HepG2 (cell line): ENCODE results near the gene HSD11B1L. TPM values are rescaled to one million over a fixed set of nuclear protein-coding genes. Genes with fewer than 3 reads are reported as not detected.

Experiments used
- ATAC-seq: fragments of 200-7000 bp; cut with Tn5 transposase; 3 replicates; pipeline ENCODE4 v1.9.1; 2020; ENCODE audit warnings: mild to moderate bottlenecking, moderate library complexity
- BruUV-seq: library from RNA; stranded (reverse); fragments of 400-500 nt; replicated peaks from 2 replicates; lab custom pipeline; 2021; lab: Mats Ljungman, UMichigan
- CTCF ChIA-PET: fragments of 300-600 bp; formaldehyde crosslinking; extraction: SDS; loops from one replicate; lab custom pipeline; 2021; ENCODE audit warnings: low total read pairs, inconsistent platforms, low intra/inter-chr PET ratio; lab: Yijun Ruan, JAX
- POLR2A ChIA-PET: fragments of 350-600 bp; sonication (Branson Sonifier 250); formaldehyde crosslinking; loops from one replicate; lab custom pipeline; 2020; ENCODE audit warnings: antibody characterized with exemption, inconsistent platforms; lab: Yijun Ruan, JAX
- DNase-seq: peaks from one replicate; pipeline ENCODE4 v3.0.0-alpha.2; 2015; ENCODE audit warnings: low spot score
- FAIRE-seq: peaks from 3 replicates; lab custom pipeline; 2011; peaks lifted over from hg19 to GRCh38; lab: Jason Lieb, UNC
- H2AFZ ChIP-seq: one replicate; pipeline ENCODE4 v1.6.1; 2011; ENCODE audit warnings: low read length, inconsistent platforms
- H3K27ac ChIP-seq: fragments of 300-600 bp; 3 replicates; pipeline ENCODE4 v1.8.0; 2011; ENCODE audit warnings: mixed run types, mild to moderate bottlenecking, mixed read lengths, low read length, inconsistent platforms; ENCODE audit not compliant: insufficient read depth; ENCODE audit errors: extremely low read length
- H3K27me3 ChIP-seq, 2 experiments: fragments of 200-600 bp in 1 of 2; 2 replicates in 1 of 2; 3 replicates in 1 of 2; pipeline versions ENCODE4 v1.6.0 to v1.8.0; 2011; ENCODE audit warnings: low read length in 2 of 2, mild to moderate bottlenecking in 2 of 2, moderate library complexity in 2 of 2, inconsistent platforms in 1 of 2; ENCODE audit not compliant: insufficient read depth in 2 of 2, control insufficient read depth in 1 of 2
- H3K36me3 ChIP-seq, 2 experiments: fragments of 200-600 bp in 1 of 2; replicated peaks in 1 of 2; 2 replicates in 1 of 2; 3 replicates in 1 of 2; pipeline versions ENCODE4 v1.5.1 to v1.8.0; 2011; ENCODE audit warnings: low read length in 2 of 2, inconsistent platforms in 1 of 2; ENCODE audit not compliant: insufficient read depth in 2 of 2, control insufficient read depth in 1 of 2
- H3K4me1 ChIP-seq: 2 replicates; pipeline ENCODE4 v1.5.1; 2012; ENCODE audit warnings: low read length, inconsistent platforms; ENCODE audit not compliant: insufficient read depth
- H3K4me2 ChIP-seq: 2 replicates; pipeline ENCODE4 v1.6.0; 2011; ENCODE audit warnings: low read depth, low read length, inconsistent platforms
- H3K4me3 ChIP-seq, 3 experiments: fragments of 200-600 bp in 1 of 3; sonication (generic), shearing (Covaris generic) in 1 of 3; replicated peaks in 1 of 3; 2 replicates each; pipeline ENCODE4 v1.5.1; 2011 to 2016; ENCODE audit warnings: low read length in 3 of 3, inconsistent platforms in 2 of 3, low read depth in 2 of 3, mild to moderate bottlenecking in 2 of 3, control low read depth in 1 of 3, mixed read lengths in 1 of 3; ENCODE audit not compliant: insufficient read depth in 1 of 3
- H3K79me2 ChIP-seq: one replicate; pipeline ENCODE4 v1.6.1; 2011; ENCODE audit warnings: low read length, inconsistent platforms; ENCODE audit not compliant: insufficient read depth
- H3K9ac ChIP-seq: 2 replicates; pipeline ENCODE4 v1.6.0; 2011; ENCODE audit warnings: mild to moderate bottlenecking, low read depth, low read length, inconsistent platforms; ENCODE audit not compliant: insufficient read depth
- H3K9me3 ChIP-seq: 2 replicates; pipeline ENCODE4 v1.5.1; 2012; ENCODE audit warnings: mild to moderate bottlenecking, low read length
- H4K20me1 ChIP-seq: 2 replicates; pipeline ENCODE4 v1.6.0; 2011; ENCODE audit warnings: inconsistent platforms, mild to moderate bottlenecking, low read length, moderate library complexity; ENCODE audit not compliant: insufficient read depth
- ARNT ChIP-seq: fragments of 450-650 bp; IDR thresholded peaks from 2 replicates; pipeline ENCODE4 v1.6.1; 2017
- HNRNPUL1 ChIP-seq: fragments of 200-400 bp; formaldehyde crosslinking; IDR thresholded peaks from 2 replicates; pipeline ENCODE4 v1.6.1; 2017; ENCODE audit warnings: low read depth, mild to moderate bottlenecking, low read length, moderate library complexity
- KDM4B ChIP-seq: sonication (generic); formaldehyde crosslinking; IDR thresholded peaks from 2 replicates; pipeline ENCODE4 v1.4.0; 2020; ENCODE audit warnings: missing genetic modification reagents
- PHF8 ChIP-seq: sonication (generic); formaldehyde crosslinking; IDR thresholded peaks from 2 replicates; pipeline ENCODE4 v1.5.0; 2020; ENCODE audit warnings: missing genetic modification reagents
- RFXANK ChIP-seq: IDR thresholded peaks from 2 replicates; pipeline ENCODE4 v1.6.1; 2016
- SRF ChIP-seq: IDR thresholded peaks from 2 replicates; pipeline ENCODE4 v1.6.1; 2011; ENCODE audit warnings: mild to moderate bottlenecking, low read depth, low read length, moderate library complexity
- XRCC5 ChIP-seq: fragments of 200-400 bp; formaldehyde crosslinking; optimal IDR thresholded peaks from 2 replicates; pipeline ENCODE3; 2017; ENCODE audit warnings: mild to moderate bottlenecking, low read length
- ZBTB42 ChIP-seq: sonication (generic); formaldehyde crosslinking; IDR thresholded peaks from 2 replicates; pipeline ENCODE4 v1.5.0; 2020; ENCODE audit warnings: mild to moderate bottlenecking, missing genetic modification reagents
- ZNF20 ChIP-seq: sonication (generic); formaldehyde crosslinking; IDR thresholded peaks from 2 replicates; pipeline ENCODE4 v1.4.0; 2020; ENCODE audit warnings: mild to moderate bottlenecking, moderate library complexity, missing genetic modification reagents
- ZNF329 ChIP-seq: sonication (generic); formaldehyde crosslinking; IDR thresholded peaks from 2 replicates; pipeline ENCODE4 v1.9.0; 2021; ENCODE audit warnings: low read depth, mild to moderate bottlenecking, missing genetic modification reagents
- ZNF615 ChIP-seq: sonication (generic); formaldehyde crosslinking; IDR thresholded peaks from 2 replicates; pipeline ENCODE4 v1.5.0; 2020; ENCODE audit warnings: mild to moderate bottlenecking, missing genetic modification reagents, borderline replicate concordance
- WGBS: methylation state at CpG from one replicate; pipeline ENCODE4 v1.1.6; 2017; ENCODE audit warnings: low lambda C conversion rate; 5-methylcytosine and 5-hydroxymethylcytosine counted together
- in situ Hi-C: cut with HindIII; loops from 2 replicates; pipeline ENCODE4 v1.10.0; 2017; ENCODE audit warnings: low pct_unique_long_range_greater_than_20kb; ENCODE audit not compliant: extremely low pct_ligation_motif_present
- intact Hi-C: fragments of 100-400 bp; cut with micrococcal nuclease; formaldehyde crosslinking; loops from one replicate; pipeline ENCODE4 v1.10.0; 2022; ENCODE audit not compliant: unreplicated experiment
- polyA plus RNA-seq, 8 experiments: library from polyadenylated mRNA; depleted of rRNA in 3 of 8; stranded (reverse) in 7 of 8; unstranded in 1 of 8; fragments of >200 nt; fragmentation: Illumina TruSeq in 4 of 8; extraction: Trizol in 4 of 8; gene quantifications; 2 replicates each; pipeline versions ENCODE4 v1.2.1 to v1.2.3, GENCODE V29; 2011 to 2016; ENCODE audit warnings: low read depth in 4 of 8, missing spikeins in 1 of 8, mixed read lengths in 1 of 8; ENCODE audit not compliant: insufficient read depth in 1 of 8
- total RNA-seq, 5 experiments: library from RNA; depleted of rRNA; stranded (reverse); fragments of >200 nt; fragmentation: Illumina TruSeq; extraction: Trizol; gene quantifications; 2 replicates each; pipeline ENCODE4 v1.2.3, GENCODE V29; 2016; ENCODE audit warnings: low read depth in 1 of 5
- TF ChIP-seq, protein P1 (sequence below): sonication (generic); formaldehyde crosslinking; IDR thresholded peaks from 2 replicates; pipeline ENCODE4 v1.4.0; 2020; ENCODE audit warnings: missing genetic modification reagents, borderline replicate concordance
- TF ChIP-seq, protein P2 (sequence below): sonication (generic); formaldehyde crosslinking; IDR thresholded peaks from 2 replicates; pipeline ENCODE4 v1.5.1; 2020; ENCODE audit warnings: mild to moderate bottlenecking, missing genetic modification reagents, moderate library complexity
- TF ChIP-seq, protein P3 (sequence below): sonication (generic); formaldehyde crosslinking; IDR thresholded peaks from 2 replicates; pipeline ENCODE4 v1.5.0; 2020; ENCODE audit warnings: missing genetic modification reagents
- TF ChIP-seq, protein P4 (sequence below): sonication (generic); formaldehyde crosslinking; IDR thresholded peaks from 2 replicates; pipeline ENCODE4 v1.4.0; 2020; ENCODE audit warnings: mild to moderate bottlenecking, low read depth, missing genetic modification reagents

Gene HSD11B1L
- total and polyA plus RNA-seq, 2 of the 13 experiments (the other 11 are each of a cell fraction or from before 2014, with no cell fraction given), result 2.8 to 3.9 TPM

DNA sequence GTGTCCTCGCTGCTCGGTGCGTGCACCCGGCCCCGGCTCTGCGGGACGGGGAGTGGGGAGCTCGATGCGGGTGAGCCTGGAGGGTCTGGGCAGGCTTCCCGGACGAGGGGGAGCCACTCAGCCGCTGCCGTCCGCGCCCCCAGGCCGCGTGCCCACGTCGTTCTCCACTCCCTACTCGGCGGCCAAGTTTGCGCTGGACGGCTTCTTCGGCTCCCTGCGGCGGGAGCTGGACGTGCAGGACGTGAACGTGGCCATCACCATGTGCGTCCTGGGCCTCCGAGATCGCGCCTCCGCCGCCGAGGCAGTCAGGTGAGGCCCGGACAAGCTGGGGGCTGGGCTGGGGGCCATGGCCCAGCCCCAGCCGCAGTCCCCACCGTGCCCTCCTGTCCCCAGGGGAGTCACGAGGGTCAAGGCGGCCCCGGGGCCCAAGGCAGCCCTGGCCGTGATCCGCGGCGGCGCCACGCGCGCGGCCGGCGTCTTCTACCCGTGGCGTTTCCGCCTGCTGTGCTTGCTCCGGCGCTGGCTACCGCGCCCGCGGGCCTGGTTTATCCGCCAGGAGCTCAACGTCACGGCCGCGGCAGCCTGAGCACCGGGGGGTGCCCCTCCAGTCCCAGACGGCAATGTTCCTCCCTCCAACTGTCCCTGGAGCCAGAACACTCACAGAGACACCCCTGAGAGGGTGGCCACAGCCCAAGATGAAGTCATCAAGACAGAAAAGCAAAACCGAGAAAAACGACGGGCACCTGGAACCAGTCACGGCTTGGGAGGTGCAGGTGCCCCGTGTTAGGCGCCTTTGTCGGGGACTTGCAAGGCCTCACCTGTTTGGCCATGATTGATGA lies 6.8 kb downstream of the HSD11B1L start:
- Histone ChIP-seq H3K9ac (peak overlapping the region; percentile 62), H3K4me3 (peak overlapping the region; percentile 12 to 81 (median 41); a peak in 3 of 6 replicates), H3K4me2 (peak overlapping the region; percentile 84), H3K4me1 (peaks cover 31% of the 10 kb centered on the region), H3K36me3 (peaks cover 4 to 13% of the 10 kb centered on the region in 2 experiments; a peak in 4 of 5 replicates), H3K27ac (peak overlapping the region; percentile 40), H2AFZ (no peak overlapping the region), H3K9me3 (no peaks in the 10 kb centered on the region), H4K20me1 (peaks cover 24% of the 10 kb centered on the region), H3K27me3 (no peaks in the 10 kb centered on the region; a peak in 1 of 5 replicates), H3K79me2 (peaks cover 25% of the 10 kb centered on the region)
- no TSS peak for BruUV-seq
- intact Hi-C loops, result loop anchor here (2.0 to 5.0 kb wide), 2 partner anchors 33 to 140 kb away; partner anchors contain the start of genes CATSPERD and LONP1
- whole genome bisulfite sequencing, result 95% methylated on average over 32 of the region's 76 CpGs
- FAIRE-seq, result no peak
- ATAC-seq, result no peak
- ChIA-PET POLR2A (interaction anchor here (0.7 to 2.2 kb wide), 7 partner anchors 22 to 141 kb away, joined by 3 to 21 read pairs (median 5); partner anchors contain the start of genes CATSPERD, DUS3L, LONP1 and SAFB), CTCF (no interaction called here)
- in situ Hi-C loops, result no loop called here
- no peak for DNase-seq
- TF ChIP-seq SRF, result no peak
- TF ChIP-seq KDM4B (CRISPR knock-in tag), result no peak
- TF ChIP-seq, protein P1, sequence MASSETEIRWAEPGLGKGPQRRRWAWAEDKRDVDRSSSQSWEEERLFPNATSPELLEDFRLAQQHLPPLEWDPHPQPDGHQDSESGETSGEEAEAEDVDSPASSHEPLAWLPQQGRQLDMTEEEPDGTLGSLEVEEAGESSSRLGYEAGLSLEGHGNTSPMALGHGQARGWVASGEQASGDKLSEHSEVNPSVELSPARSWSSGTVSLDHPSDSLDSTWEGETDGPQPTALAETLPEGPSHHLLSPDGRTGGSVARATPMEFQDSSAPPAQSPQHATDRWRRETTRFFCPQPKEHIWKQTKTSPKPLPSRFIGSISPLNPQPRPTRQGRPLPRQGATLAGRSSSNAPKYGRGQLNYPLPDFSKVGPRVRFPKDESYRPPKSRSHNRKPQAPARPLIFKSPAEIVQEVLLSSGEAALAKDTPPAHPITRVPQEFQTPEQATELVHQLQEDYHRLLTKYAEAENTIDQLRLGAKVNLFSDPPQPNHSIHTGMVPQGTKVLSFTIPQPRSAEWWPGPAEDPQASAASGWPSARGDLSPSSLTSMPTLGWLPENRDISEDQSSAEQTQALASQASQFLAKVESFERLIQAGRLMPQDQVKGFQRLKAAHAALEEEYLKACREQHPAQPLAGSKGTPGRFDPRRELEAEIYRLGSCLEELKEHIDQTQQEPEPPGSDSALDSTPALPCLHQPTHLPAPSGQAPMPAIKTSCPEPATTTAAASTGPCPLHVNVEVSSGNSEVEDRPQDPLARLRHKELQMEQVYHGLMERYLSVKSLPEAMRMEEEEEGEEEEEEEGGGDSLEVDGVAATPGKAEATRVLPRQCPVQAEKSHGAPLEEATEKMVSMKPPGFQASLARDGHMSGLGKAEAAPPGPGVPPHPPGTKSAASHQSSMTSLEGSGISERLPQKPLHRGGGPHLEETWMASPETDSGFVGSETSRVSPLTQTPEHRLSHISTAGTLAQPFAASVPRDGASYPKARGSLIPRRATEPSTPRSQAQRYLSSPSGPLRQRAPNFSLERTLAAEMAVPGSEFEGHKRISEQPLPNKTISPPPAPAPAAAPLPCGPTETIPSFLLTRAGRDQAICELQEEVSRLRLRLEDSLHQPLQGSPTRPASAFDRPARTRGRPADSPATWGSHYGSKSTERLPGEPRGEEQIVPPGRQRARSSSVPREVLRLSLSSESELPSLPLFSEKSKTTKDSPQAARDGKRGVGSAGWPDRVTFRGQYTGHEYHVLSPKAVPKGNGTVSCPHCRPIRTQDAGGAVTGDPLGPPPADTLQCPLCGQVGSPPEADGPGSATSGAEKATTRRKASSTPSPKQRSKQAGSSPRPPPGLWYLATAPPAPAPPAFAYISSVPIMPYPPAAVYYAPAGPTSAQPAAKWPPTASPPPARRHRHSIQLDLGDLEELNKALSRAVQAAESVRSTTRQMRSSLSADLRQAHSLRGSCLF (CRISPR knock-in tag), result no peak
- TF ChIP-seq ZNF329, result 0 out of 2 replicates have a peak, but pooled peaks have one; percentile 16
- no peak for TF ChIP-seq ZNF20 (CRISPR knock-in tag)
- TF ChIP-seq, protein P2, sequence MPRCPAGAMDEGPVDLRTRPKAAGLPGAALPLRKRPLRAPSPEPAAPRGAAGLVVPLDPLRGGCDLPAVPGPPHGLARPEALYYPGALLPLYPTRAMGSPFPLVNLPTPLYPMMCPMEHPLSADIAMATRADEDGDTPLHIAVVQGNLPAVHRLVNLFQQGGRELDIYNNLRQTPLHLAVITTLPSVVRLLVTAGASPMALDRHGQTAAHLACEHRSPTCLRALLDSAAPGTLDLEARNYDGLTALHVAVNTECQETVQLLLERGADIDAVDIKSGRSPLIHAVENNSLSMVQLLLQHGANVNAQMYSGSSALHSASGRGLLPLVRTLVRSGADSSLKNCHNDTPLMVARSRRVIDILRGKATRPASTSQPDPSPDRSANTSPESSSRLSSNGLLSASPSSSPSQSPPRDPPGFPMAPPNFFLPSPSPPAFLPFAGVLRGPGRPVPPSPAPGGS (CRISPR knock-in tag), result 0 out of 2 replicates have a peak, but pooled peaks have one; percentile 2
- TF ChIP-seq, protein P3, sequence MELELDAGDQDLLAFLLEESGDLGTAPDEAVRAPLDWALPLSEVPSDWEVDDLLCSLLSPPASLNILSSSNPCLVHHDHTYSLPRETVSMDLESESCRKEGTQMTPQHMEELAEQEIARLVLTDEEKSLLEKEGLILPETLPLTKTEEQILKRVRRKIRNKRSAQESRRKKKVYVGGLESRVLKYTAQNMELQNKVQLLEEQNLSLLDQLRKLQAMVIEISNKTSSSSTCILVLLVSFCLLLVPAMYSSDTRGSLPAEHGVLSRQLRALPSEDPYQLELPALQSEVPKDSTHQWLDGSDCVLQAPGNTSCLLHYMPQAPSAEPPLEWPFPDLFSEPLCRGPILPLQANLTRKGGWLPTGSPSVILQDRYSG, result no peak
- TF ChIP-seq RFXANK (CRISPR knock-in tag), result no peak
- no peak for TF ChIP-seq XRCC5
- TF ChIP-seq ARNT, result no peak
- no peak for TF ChIP-seq PHF8 (CRISPR knock-in tag)
- no peak for TF ChIP-seq ZNF615 (CRISPR knock-in tag)
- TF ChIP-seq ZBTB42 (CRISPR knock-in tag), result no peak
- TF ChIP-seq, protein P4, sequence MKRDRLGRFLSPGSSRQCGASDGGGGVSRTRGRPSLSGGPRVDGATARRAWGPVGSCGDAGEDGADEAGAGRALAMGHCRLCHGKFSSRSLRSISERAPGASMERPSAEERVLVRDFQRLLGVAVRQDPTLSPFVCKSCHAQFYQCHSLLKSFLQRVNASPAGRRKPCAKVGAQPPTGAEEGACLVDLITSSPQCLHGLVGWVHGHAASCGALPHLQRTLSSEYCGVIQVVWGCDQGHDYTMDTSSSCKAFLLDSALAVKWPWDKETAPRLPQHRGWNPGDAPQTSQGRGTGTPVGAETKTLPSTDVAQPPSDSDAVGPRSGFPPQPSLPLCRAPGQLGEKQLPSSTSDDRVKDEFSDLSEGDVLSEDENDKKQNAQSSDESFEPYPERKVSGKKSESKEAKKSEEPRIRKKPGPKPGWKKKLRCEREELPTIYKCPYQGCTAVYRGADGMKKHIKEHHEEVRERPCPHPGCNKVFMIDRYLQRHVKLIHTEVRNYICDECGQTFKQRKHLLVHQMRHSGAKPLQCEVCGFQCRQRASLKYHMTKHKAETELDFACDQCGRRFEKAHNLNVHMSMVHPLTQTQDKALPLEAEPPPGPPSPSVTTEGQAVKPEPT (CRISPR knock-in tag), result no peak
- TF ChIP-seq HNRNPUL1, result no peak; the same call in 1 of the 2 replicates
